ENCODE results near the gene FHL1.

FHL1 gene

GRCh38 chrX:136156560-136157117 is 9.3 kb downstream of the FHL1 start:
- no peak overlapping the region for H3K4me3 ChIP-seq (ENCODE audit: low read depth, low read length)
- DNase-seq (ENCODE audit: low read depth, low spot score): no peak
- CTCF ChIA-PET: interaction anchor here (0.7 to 1.0 kb wide), 2 partner anchors 24 to 129 kb away, joined by 3 to 7 read pairs; no protein-coding TSS in a partner anchor
- no peak for TF ChIP-seq CTCF (IDR thresholded peaks at IDR 0.05; ENCODE audit: insufficient read depth, low read length, missing control alignments)
- POLR2A ChIA-PET: no interaction called here

- H3K4me3 ChIP-seq (ENCODE audit: low read depth, low read length): no peak overlapping the region
- no peak for TF ChIP-seq CTCF (IDR thresholded peaks at IDR 0.05; ENCODE audit: insufficient read depth, low read length, missing control alignments)
- CTCF ChIA-PET: interaction anchor here (0.7 to 1.0 kb wide), 2 partner anchors 24 to 129 kb away, joined by 3 to 7 read pairs; no protein-coding TSS in a partner anchor
- POLR2A ChIA-PET: no interaction called here
- DNase-seq (ENCODE audit: low read depth, low spot score): no peak
Observed at GRCh38 chrX:136157187-136157586, 9.9 kb downstream of the FHL1 start.

GRCh38 chrX:136158685-136159084 is 11.4 kb downstream of the FHL1 start:
- no peak overlapping the region for H3K4me3 ChIP-seq (ENCODE audit: low read depth, low read length)
- TF ChIP-seq CTCF (IDR thresholded peaks at IDR 0.05; ENCODE audit: insufficient read depth, low read length, missing control alignments): no peak
- ChIA-PET CTCF (interaction anchor here (1.0 to 7.4 kb wide), 2 partner anchors 11 to 130 kb away, joined by 3 to 210 read pairs; no protein-coding TSS in a partner anchor), POLR2A (no interaction called here)
- DNase-seq (ENCODE audit: low read depth, low spot score): no peak

GRCh38 chrX:136159611-136160025 is 12.3 kb downstream of the FHL1 start:
- no peak for DNase-seq (ENCODE audit: low read depth, low spot score)
- ChIA-PET POLR2A (no interaction called here), CTCF (interaction anchor here (1.0 to 7.4 kb wide), 2 partner anchors 10 to 131 kb away, joined by 3 to 210 read pairs; no protein-coding TSS in a partner anchor)
- no peak overlapping the region for H3K4me3 ChIP-seq (ENCODE audit: low read depth, low read length)
- TF ChIP-seq CTCF (IDR thresholded peaks at IDR 0.05; ENCODE audit: insufficient read depth, low read length, missing control alignments): no peak

GRCh38 chrX:136162827-136163570 is 15.7 kb downstream of the FHL1 start:
- POLR2A ChIA-PET: interaction anchor here (0.6 to 1.4 kb wide), 3 partner anchors 112 to 135 kb away, joined by 3 to 6 read pairs (median 4); no protein-coding TSS in a partner anchor
- CTCF ChIA-PET: interaction anchor here (0.9 to 7.4 kb wide), 24 partner anchors 10 to 532 kb away, joined by 3 to 210 read pairs (median 4); no protein-coding TSS in a partner anchor
- DNase-seq (ENCODE audit: low read depth, low spot score): no peak
- no peak overlapping the region for H3K4me3 ChIP-seq (ENCODE audit: low read depth, low read length)
- peak; percentile 76 for TF ChIP-seq CTCF (IDR thresholded peaks at IDR 0.05; ENCODE audit: insufficient read depth, low read length, missing control alignments)

- no peak for TF ChIP-seq CTCF (IDR thresholded peaks at IDR 0.05; ENCODE audit: insufficient read depth, low read length, missing control alignments)
- ChIA-PET POLR2A (interaction anchor here (0.6 to 1.4 kb wide), 2 partner anchors 113 to 133 kb away, joined by 4 to 6 read pairs; no protein-coding TSS in a partner anchor), CTCF (interaction anchor here (0.9 to 7.4 kb wide), 22 partner anchors 10 to 531 kb away, joined by 3 to 210 read pairs (median 4); no protein-coding TSS in a partner anchor)
- H3K4me3 ChIP-seq (ENCODE audit: low read depth, low read length): no peak overlapping the region
- no peak for DNase-seq (ENCODE audit: low read depth, low spot score)
Observed at GRCh38 chrX:136163689-136164088, 16.4 kb downstream of the FHL1 start.

Measured in AG04449 (cell line).